B cell (primary cell): ENCODE data around the gene EVX1. TPM values are rescaled to one million over a fixed set of nuclear protein-coding genes. Genes with fewer than 3 reads are reported as not detected.

Experiments used
- ATAC-seq: fragments of 200-7000 bp; cut with Tn5 transposase; one replicate; pipeline ENCODE4 v1.10.0; 2021; ENCODE audit warnings: low read depth, mild to moderate bottlenecking, moderate number of reproducible peaks, moderate library complexity
- CTCF ChIA-PET: fragments of 350-600 bp; sonication (Branson Sonifier 250); formaldehyde crosslinking; loops from one replicate; lab custom pipeline; 2021; ENCODE audit warnings: antibody characterized with exemption, inconsistent platforms; lab: Charles Lee
- POLR2A ChIA-PET: fragments of 350-600 bp; sonication (Branson Sonifier 250); formaldehyde crosslinking; loops from one replicate; lab custom pipeline; 2021; ENCODE audit warnings: antibody characterized with exemption; lab: Charles Lee
- DNase-seq: peaks from one replicate; pipeline ENCODE4 v3.0.0; 2013
- H2AFZ ChIP-seq: 2 replicates; pipeline ENCODE4 v1.6.1; 2012; ENCODE audit warnings: mild to moderate bottlenecking, low read depth, low read length; ENCODE audit not compliant: insufficient read depth, poor library complexity, severe bottlenecking
- H3K27ac ChIP-seq, 2 donors: 1 replicate in 1 of 2; 2 replicates in 1 of 2; pipeline ENCODE4 v1.5.1; 2012 to 2013; ENCODE audit warnings: low read length in 2 of 2, mild to moderate bottlenecking in 2 of 2, moderate library complexity in 1 of 2
- H3K27me3 ChIP-seq, 4 experiments: fragments of 200-600 bp in 1 of 4; sonication (generic) in 1 of 4; replicated peaks in 1 of 4; 1 replicate in 2 of 4; 2 replicates in 2 of 4; pipeline versions ENCODE4 v1.6.1 to v1.7.0; 2013 to 2016; ENCODE audit warnings: low read length in 3 of 4, mild to moderate bottlenecking in 2 of 4, mixed read lengths in 1 of 4, moderate library complexity in 1 of 4; ENCODE audit not compliant: insufficient read depth in 4 of 4, control insufficient read depth in 3 of 4; ENCODE audit errors: control extremely low read depth in 1 of 4
- H3K36me3 ChIP-seq, 2 experiments: replicated peaks in 1 of 2; 1 replicate in 1 of 2; 2 replicates in 1 of 2; pipeline versions ENCODE4 v1.6.1 to v1.7.1; 2013; ENCODE audit warnings: low read length in 1 of 2; ENCODE audit not compliant: insufficient read depth in 2 of 2, control insufficient read depth in 1 of 2; ENCODE audit errors: control extremely low read depth in 1 of 2, extremely low read depth in 1 of 2
- H3K4me1 ChIP-seq, 2 donors: fragments of 200-600 bp in 1 of 2; sonication (generic) in 1 of 2; 1 replicate in 1 of 2; 2 replicates in 1 of 2; pipeline versions ENCODE4 v1.5.1 to v1.6.1; 2013 to 2017; ENCODE audit warnings: low read length in 2 of 2; ENCODE audit not compliant: control insufficient read depth in 2 of 2, insufficient read depth in 2 of 2
- H3K4me2 ChIP-seq: replicated peaks from 2 replicates; pipeline ENCODE3; 2012; ENCODE audit warnings: mild to moderate bottlenecking, low read depth, low read length; ENCODE audit not compliant: poor library complexity, severe bottlenecking
- H3K4me3 ChIP-seq, 5 experiments: fragments of 200-600 bp in 1 of 5; sonication (generic) in 1 of 5; 1 replicate in 3 of 5; 2 replicates in 2 of 5; pipeline versions ENCODE4 v1.5.1 to v1.7.0; 2011 to 2016; ENCODE audit warnings: low read length in 4 of 5, mild to moderate bottlenecking in 4 of 5, low read depth in 2 of 5, control low read depth in 1 of 5, moderate library complexity in 1 of 5; ENCODE audit not compliant: insufficient read depth in 1 of 5; ENCODE audit errors: control extremely low read depth in 1 of 5, extremely low read depth in 1 of 5
- H3K79me2 ChIP-seq: fragments of 200-600 bp; sonication (generic); one replicate; pipeline ENCODE4 v1.6.0; 2016; ENCODE audit warnings: low read length; ENCODE audit not compliant: control insufficient read depth, insufficient read depth
- H3K9ac ChIP-seq: fragments of 200-600 bp; sonication (generic); 2 replicates; pipeline ENCODE4 v1.6.1; 2017; ENCODE audit warnings: mild to moderate bottlenecking, low read length, moderate library complexity
- H3K9me3 ChIP-seq, 3 donors: one replicate each; pipeline versions ENCODE4 v1.6.1 to v1.7.1; 2013; ENCODE audit warnings: low read length in 2 of 3; ENCODE audit not compliant: control insufficient read depth in 2 of 3, insufficient read depth in 1 of 3; ENCODE audit errors: control extremely low read depth in 1 of 3
- H4K20me1 ChIP-seq: 2 replicates; pipeline ENCODE4 v1.6.0; 2012; ENCODE audit warnings: mild to moderate bottlenecking, low read length; ENCODE audit not compliant: insufficient read depth, control insufficient read depth, poor library complexity, severe bottlenecking
- H3K27ac Mint-ChIP-seq: one replicate; pipeline ENCODE4 v1.8.0; 2021; ENCODE audit warnings: mixed read lengths
- H3K27me3 Mint-ChIP-seq: one replicate; pipeline ENCODE4 v1.8.0; 2021; ENCODE audit warnings: mixed read lengths
- H3K4me1 Mint-ChIP-seq: one replicate; pipeline ENCODE4 v1.8.0; 2021; ENCODE audit warnings: mixed read lengths
- H3K4me3 Mint-ChIP-seq: one replicate; pipeline ENCODE4 v1.8.0; 2021; ENCODE audit warnings: mixed read lengths
- H3K9me3 Mint-ChIP-seq: one replicate; pipeline ENCODE4 v1.8.0; 2022; ENCODE audit warnings: mixed read lengths; ENCODE audit not compliant: insufficient read depth
- CTCF ChIP-seq: fragments of 200-600 bp; IDR thresholded peaks from one replicate; pipeline ENCODE4 v1.8.0; 2022; ENCODE audit warnings: antibody characterized with exemption, mild to moderate bottlenecking
- EZH2 ChIP-seq: IDR thresholded peaks from 2 replicates; pipeline ENCODE4 v1.6.1; 2012; ENCODE audit warnings: borderline replicate concordance, low read depth, mild to moderate bottlenecking, moderate library complexity, low read length; ENCODE audit not compliant: insufficient read depth, poor library complexity, severe bottlenecking
- WGBS: methylation state at CpG from one replicate; pipeline ENCODE4 v1.1.5; 2013; ENCODE audit warnings: missing lambda C conversion rate; ENCODE audit not compliant: insufficient coverage; 5-methylcytosine and 5-hydroxymethylcytosine counted together
- intact Hi-C: fragments of 100-400 bp; cut with micrococcal nuclease; formaldehyde crosslinking; loops from one replicate; pipeline ENCODE4 v1.10.0; 2022
- polyA plus RNA-seq: library from polyadenylated mRNA; depleted of rRNA; stranded (reverse); fragments of >200 nt; gene quantifications from 2 replicates; pipeline ENCODE4 v1.2.3, GENCODE V29; 2012
- total RNA-seq, 2 donors: library from RNA; stranded (reverse); fragments of 120-200 nt in 1 of 2; gene quantifications; 1 replicate in 1 of 2; 2 replicates in 1 of 2; pipeline versions ENCODE4 v1.2.3 to v1.2.4, GENCODE V29; 2013 to 2022

The EVX1 gene
- total and polyA plus RNA-seq, 2 donors (not counting 1 experiment from before 2014, with no cell fraction given): not detected

GRCh38 chr7:27283558-27283957, 41.0 kb downstream of the EVX1 start:
- CTCF ChIA-PET: no interaction called here
- Mint-ChIP-seq H3K27me3 (peaks cover 28% of the 10 kb centered on the region), H3K9me3 (no peaks in the 10 kb centered on the region), H3K4me1 (no peaks in the 10 kb centered on the region), H3K27ac (no peak overlapping the region), H3K4me3 (no peak overlapping the region)
- Histone ChIP-seq H2AFZ (no peak overlapping the region), H3K27me3 (peaks cover 0 to 3% (median 1%) of the 10 kb centered on the region in 4 experiments), H4K20me1 (no peaks in the 10 kb centered on the region), H3K9ac (no peak overlapping the region), H3K79me2 (no peaks in the 10 kb centered on the region), H3K9me3 (no peaks in the 10 kb centered on the region), H3K36me3 (no peaks in the 10 kb centered on the region), H3K4me1 (no peaks in the 10 kb centered on the region), H3K27ac (no peak overlapping the region), H3K4me2 (no peak overlapping the region), H3K4me3 (no peak overlapping the region)
- ATAC-seq (no peak), DNase-seq (no peak)
- TF ChIP-seq EZH2: no peak
- TF ChIP-seq CTCF: no peak
- 100% methylated on average over 1 of the region's 3 CpGs for WGBS
- intact Hi-C loops: no loop called here
- POLR2A ChIA-PET: no interaction called here

- Histone ChIP-seq H3K4me1 (no peaks in the 10 kb centered on the region), H2AFZ (no peak overlapping the region), H3K9ac (no peak overlapping the region), H3K4me3 (no peak overlapping the region), H3K4me2 (no peak overlapping the region), H4K20me1 (no peaks in the 10 kb centered on the region), H3K9me3 (no peaks in the 10 kb centered on the region), H3K79me2 (no peaks in the 10 kb centered on the region), H3K36me3 (no peaks in the 10 kb centered on the region), H3K27ac (no peak overlapping the region), H3K27me3 (no peaks in the 10 kb centered on the region)
- peaks cover 2% of the 10 kb centered on the region for H3K4me1 Mint-ChIP-seq
- peaks cover 34% of the 10 kb centered on the region for H3K27me3 Mint-ChIP-seq
- H3K27ac Mint-ChIP-seq: no peak overlapping the region
- intact Hi-C loops: no loop called here
- CTCF ChIA-PET: no interaction called here
- POLR2A ChIA-PET: no interaction called here
- no peak for TF ChIP-seq CTCF
- no peak for TF ChIP-seq EZH2
- no peak for DNase-seq
- no peak overlapping the region for H3K4me3 Mint-ChIP-seq
- 95% methylated on average over 1 of the region's 2 CpGs for WGBS
- no peaks in the 10 kb centered on the region for H3K9me3 Mint-ChIP-seq
- ATAC-seq: no peak
These were observed 52.6 kb downstream of the EVX1 start for GRCh38 chr7:27295236-27295635.
